Tibial artery (tissue), 4 donors: ENCODE data around the gene PLEKHO2.
A peak's percentile ranks its signal among the peaks of the same experiment; 100 is the strongest.

Experiments
- DNase-seq, 2 donors: peaks; one replicate each; pipeline ENCODE4 v3.0.0-alpha.2; 2019
- H3K27ac ChIP-seq, 2 donors: fragments of 200-600 bp; sonication (generic) in 1 of 2; 1 replicate in 1 of 2; 2 replicates in 1 of 2; pipeline ENCODE4 v1.5.1; 2018 to 2019; ENCODE audit warnings: mild to moderate bottlenecking in 1 of 2
- H3K27me3 ChIP-seq, 2 donors: fragments of 200-600 bp; sonication (generic) in 1 of 2; one replicate each; pipeline versions ENCODE4 v1.5.1 to v1.6.0; 2016 to 2019
- H3K36me3 ChIP-seq, 3 donors: fragments of 200-600 bp; sonication (generic) in 2 of 3; one replicate each; pipeline ENCODE4 v1.5.1; 2016 to 2019; ENCODE audit warnings: mild to moderate bottlenecking in 2 of 3
- H3K4me1 ChIP-seq, 4 donors: fragments of 200-600 bp; sonication (generic) in 2 of 4; 1 replicate in 3 of 4; 2 replicates in 1 of 4; pipeline ENCODE4 v1.5.1; 2016 to 2019
- H3K4me3 ChIP-seq, 2 donors: fragments of 200-600 bp; sonication (generic) in 1 of 2; 1 replicate in 1 of 2; 2 replicates in 1 of 2; pipeline ENCODE4 v1.5.1; 2018 to 2019; ENCODE audit warnings: mild to moderate bottlenecking in 2 of 2
- H3K9me3 ChIP-seq, 3 donors: fragments of 200-600 bp; sonication (generic) in 1 of 3; one replicate each; pipeline ENCODE4 v1.5.1; 2016 to 2019
- intact Hi-C: fragments of 100-400 bp; cut with DNase I; formaldehyde crosslinking; loops from one replicate; pipeline ENCODE4 v1.15.0; 2023; ENCODE audit warnings: low total_unique reads
- TF ChIP-seq, protein P1 (sequence below), 2 experiments: fragments of 200-600 bp in 1 of 2; fragments of 450-650 bp in 1 of 2; IDR thresholded peaks; one replicate each; pipeline ENCODE4 v1.5.1; 2017 to 2019; ENCODE audit warnings: antibody characterized with exemption in 2 of 2, mild to moderate bottlenecking in 1 of 2, moderate library complexity in 1 of 2

PLEKHO2 gene

DNA sequence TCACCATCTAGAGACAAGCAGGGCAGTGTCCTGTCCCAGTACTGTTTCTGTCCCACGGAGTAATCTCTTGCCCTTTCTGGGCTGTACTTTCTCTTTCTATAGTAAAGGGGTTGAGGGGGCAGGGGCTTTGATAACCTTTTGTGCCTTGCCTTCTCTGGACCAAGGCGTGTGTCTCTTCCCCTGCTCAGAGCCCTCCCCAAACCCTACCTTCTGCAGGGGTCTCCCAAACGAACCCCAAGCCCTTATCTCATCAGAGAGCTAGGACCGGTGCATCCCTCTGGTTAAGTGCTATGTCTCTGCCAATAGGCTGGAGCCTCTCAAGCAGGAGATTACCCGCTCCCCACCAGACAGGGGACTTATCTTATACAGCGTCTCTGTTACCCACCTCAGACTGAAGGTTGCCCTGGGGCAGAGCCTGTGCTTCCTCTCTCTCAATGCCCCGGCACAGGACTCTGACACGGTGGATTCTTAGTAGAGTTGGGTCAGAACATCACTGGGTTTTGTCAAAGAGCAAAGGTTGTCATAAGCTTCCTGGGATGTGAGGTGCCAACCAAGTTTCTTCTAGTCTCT lies 2.9 kb downstream of the PLEKHO2 start:
- no peak for DNase-seq
- peaks cover 13 to 16% (median 14%) of the 10 kb centered on the region in 3 donors for H3K36me3 ChIP-seq
- peak overlapping the region; percentile 86 to 91 for H3K4me3 ChIP-seq
- peak overlapping the region; percentile 96 to 97 for H3K27ac ChIP-seq
- TF ChIP-seq, protein P1, sequence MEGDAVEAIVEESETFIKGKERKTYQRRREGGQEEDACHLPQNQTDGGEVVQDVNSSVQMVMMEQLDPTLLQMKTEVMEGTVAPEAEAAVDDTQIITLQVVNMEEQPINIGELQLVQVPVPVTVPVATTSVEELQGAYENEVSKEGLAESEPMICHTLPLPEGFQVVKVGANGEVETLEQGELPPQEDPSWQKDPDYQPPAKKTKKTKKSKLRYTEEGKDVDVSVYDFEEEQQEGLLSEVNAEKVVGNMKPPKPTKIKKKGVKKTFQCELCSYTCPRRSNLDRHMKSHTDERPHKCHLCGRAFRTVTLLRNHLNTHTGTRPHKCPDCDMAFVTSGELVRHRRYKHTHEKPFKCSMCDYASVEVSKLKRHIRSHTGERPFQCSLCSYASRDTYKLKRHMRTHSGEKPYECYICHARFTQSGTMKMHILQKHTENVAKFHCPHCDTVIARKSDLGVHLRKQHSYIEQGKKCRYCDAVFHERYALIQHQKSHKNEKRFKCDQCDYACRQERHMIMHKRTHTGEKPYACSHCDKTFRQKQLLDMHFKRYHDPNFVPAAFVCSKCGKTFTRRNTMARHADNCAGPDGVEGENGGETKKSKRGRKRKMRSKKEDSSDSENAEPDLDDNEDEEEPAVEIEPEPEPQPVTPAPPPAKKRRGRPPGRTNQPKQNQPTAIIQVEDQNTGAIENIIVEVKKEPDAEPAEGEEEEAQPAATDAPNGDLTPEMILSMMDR (IDR thresholded peaks at IDR 0.05): no peak
- no peaks in the 10 kb centered on the region for H3K27me3 ChIP-seq
- H3K4me1 ChIP-seq: peaks cover 0 to 62% (median 45%) of the 10 kb centered on the region in 4 donors
- intact Hi-C loops: loop anchor here (10.0 kb wide), 1 partner anchor 50 kb away; no protein-coding TSS in a partner anchor
- no peaks in the 10 kb centered on the region for H3K9me3 ChIP-seq

DNA sequence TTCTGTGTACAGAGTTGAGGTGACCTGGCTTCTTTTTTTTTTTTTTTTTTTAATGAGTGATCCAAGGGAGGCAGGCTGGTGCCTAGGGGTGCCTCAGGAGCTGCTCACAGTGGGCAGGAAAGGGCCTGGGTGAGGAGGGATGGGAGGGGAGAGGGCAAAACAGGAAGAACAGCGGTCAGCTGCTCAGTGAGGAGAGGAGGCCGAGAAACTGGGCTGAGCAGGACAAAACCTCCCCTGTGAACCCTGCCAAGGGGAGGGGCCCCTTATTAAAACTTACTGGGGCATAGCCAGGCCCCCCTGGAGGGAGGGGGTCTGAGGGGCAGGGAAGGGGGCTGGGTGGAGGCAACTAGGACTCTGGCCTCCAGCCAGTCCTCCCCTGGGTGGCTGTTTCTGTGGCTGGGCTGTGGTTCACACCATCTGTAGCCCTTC lies 3.5 kb downstream of the PLEKHO2 start:
- H3K4me1 ChIP-seq: peaks cover 0 to 64% (median 45%) of the 10 kb centered on the region in 4 donors
- H3K27me3 ChIP-seq: no peaks in the 10 kb centered on the region
- DNase-seq: peak; percentile 67 to 83
- no peaks in the 10 kb centered on the region for H3K9me3 ChIP-seq
- intact Hi-C loops: loop anchor here (10.0 kb wide), 1 partner anchor 50 kb away; no protein-coding TSS in a partner anchor
- peaks cover 13 to 20% (median 19%) of the 10 kb centered on the region in 3 donors for H3K36me3 ChIP-seq
- peak overlapping the region; percentile 86 to 91 for H3K4me3 ChIP-seq
- peak overlapping the region; percentile 96 to 97 for H3K27ac ChIP-seq
- TF ChIP-seq, protein P1 (IDR thresholded peaks at IDR 0.05): no peak

DNA sequence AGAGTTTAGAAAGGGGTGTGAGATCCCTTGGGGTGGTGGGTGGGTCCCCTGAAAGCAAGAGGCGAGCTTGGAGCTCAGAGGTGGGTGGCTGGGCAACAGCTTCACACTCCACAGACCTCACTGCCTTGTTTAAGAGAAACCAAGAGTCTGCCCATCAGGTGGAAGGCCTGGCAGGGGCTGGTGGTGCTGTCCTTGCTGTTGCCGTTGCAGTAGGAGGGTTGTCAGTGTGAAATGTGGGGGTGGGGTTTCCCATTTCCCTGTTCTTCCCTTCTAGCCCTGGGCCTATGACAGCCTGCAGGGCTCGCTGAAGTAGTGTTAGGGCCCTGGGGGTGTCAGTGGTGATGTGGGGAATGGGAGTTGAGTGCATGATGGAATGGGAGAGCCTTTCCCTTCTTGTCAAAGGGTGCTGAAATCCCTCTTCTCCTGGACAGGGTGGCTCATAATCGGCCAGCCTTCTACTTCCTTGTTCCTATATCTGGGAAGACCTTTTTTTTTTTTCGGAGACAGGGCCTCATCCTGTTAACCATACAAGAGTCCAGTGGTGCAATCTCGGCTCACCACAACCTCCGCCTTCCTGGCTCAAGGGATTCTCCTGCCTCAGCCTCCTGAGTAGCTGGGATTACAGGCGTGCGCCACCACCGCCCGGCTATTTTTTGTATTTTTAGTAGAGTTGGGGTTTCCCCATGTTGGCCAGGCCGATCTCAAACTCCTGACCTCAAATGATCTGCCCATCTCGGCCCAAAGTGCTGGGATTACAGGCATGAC lies 4.3 kb downstream of the PLEKHO2 start:
- TF ChIP-seq, protein P1 (IDR thresholded peaks at IDR 0.05): no peak
- peak overlapping the region in 1 of 2 donors; percentile 91 for H3K4me3 ChIP-seq
- peaks cover 0 to 64% (median 44%) of the 10 kb centered on the region in 4 donors for H3K4me1 ChIP-seq
- no peaks in the 10 kb centered on the region for H3K9me3 ChIP-seq
- H3K27me3 ChIP-seq: no peaks in the 10 kb centered on the region
- intact Hi-C loops: loop anchor here (10.0 kb wide), 1 partner anchor 49 kb away; no protein-coding TSS in a partner anchor
- no peak for DNase-seq
- H3K27ac ChIP-seq: peak overlapping the region; percentile 96 to 97
- peaks cover 13 to 23% (median 20%) of the 10 kb centered on the region in 3 donors for H3K36me3 ChIP-seq

DNA sequence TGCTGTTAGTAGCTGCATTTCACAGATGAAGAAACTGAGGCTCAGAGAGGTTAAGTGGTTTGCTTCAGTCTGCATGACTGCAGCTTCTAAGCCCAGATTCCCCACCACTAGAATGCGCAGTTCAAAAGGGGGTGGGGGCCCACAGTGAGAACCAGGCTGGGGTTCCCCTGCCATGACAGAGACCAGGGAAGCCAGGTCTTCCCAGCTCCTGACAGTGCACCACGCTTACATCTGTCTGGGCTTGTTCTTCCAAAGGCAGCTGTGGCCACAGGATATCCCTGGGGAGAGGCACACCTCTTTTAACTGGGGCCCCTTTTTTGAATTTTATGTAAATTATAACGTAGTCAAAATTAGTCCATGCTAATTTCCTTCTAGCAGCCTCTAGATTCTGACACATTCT lies 5.3 kb downstream of the PLEKHO2 start:
- peak overlapping the region; percentile 96 to 97 for H3K27ac ChIP-seq

DNA sequence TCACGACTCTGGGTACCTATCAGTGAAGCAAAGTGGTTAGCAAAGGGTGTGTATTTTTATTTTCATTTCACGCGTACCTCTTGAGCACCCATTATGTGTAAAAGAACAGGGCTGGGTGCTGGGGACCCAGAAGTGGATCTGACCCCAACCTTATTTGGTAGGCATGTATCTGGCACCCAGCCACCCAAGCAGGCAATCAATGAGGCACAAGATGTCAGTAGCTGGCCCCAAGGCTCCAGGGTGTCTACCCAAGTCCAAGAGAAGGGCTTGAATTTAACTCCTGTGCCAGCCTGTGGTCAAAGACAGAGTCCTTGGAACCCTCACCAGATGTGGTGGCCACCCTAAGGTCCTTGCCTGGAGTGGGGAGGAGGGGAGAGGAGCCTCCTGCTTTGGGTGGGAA lies 5.7 kb downstream of the PLEKHO2 start:
- H3K36me3 ChIP-seq: peaks cover 13 to 23% (median 20%) of the 10 kb centered on the region in 3 donors
- DNase-seq: no peak
- TF ChIP-seq, protein P1 (IDR thresholded peaks at IDR 0.05): no peak
- no peak overlapping the region for H3K4me3 ChIP-seq
- intact Hi-C loops: loop anchor here (10.0 kb wide), 1 partner anchor 47 kb away; no protein-coding TSS in a partner anchor
- H3K27me3 ChIP-seq: no peaks in the 10 kb centered on the region
- no peaks in the 10 kb centered on the region for H3K9me3 ChIP-seq
- peaks cover 0 to 78% (median 55%) of the 10 kb centered on the region in 4 donors for H3K4me1 ChIP-seq
- peak overlapping the region; percentile 96 to 97 for H3K27ac ChIP-seq

More for the DNA sequence above, 5.3 kb downstream of the PLEKHO2 start:
- intact Hi-C loops: loop anchor here (10.0 kb wide), 1 partner anchor 48 kb away; no protein-coding TSS in a partner anchor
- Histone ChIP-seq H3K9me3 (no peaks in the 10 kb centered on the region), H3K27me3 (no peaks in the 10 kb centered on the region), H3K36me3 (peaks cover 13 to 23% (median 20%) of the 10 kb centered on the region in 3 donors), H3K4me1 (peaks cover 0 to 74% (median 53%) of the 10 kb centered on the region in 4 donors), H3K4me3 (no peak overlapping the region)
- no peak for DNase-seq
- TF ChIP-seq, protein P1 (IDR thresholded peaks at IDR 0.05): no peak
